GM18951 (cell line): ENCODE measurements around the gene PSPN.

Experiments used
- POLR2A ChIP-seq: IDR thresholded peaks from 4 replicates; pipeline ENCODE4 v1.6.1; 2011; ENCODE audit warnings: mild to moderate bottlenecking; ENCODE audit not compliant: insufficient read length, insufficient read depth; ENCODE audit errors: extremely low read depth
- in situ Hi-C: fragments of 300-500 bp; cut with MboI; formaldehyde crosslinking; loops from one replicate; pipeline ENCODE4 v1.12.0; 2022; ENCODE audit warnings: low sequenced_read_pairs, mixed read lengths, inconsistent platforms; ENCODE audit not compliant: unreplicated experiment

The PSPN gene

GRCh38 chr19:6393983-6394412, 18.3 kb upstream of the PSPN start:
- in situ Hi-C loops = no loop called here
- no peak for TF ChIP-seq POLR2A

GRCh38 chr19:6393074-6393982, 17.6 kb upstream of the PSPN start, which contains the start of gene GTF2F1:
Gene GTF2F1 (minus strand): TSS chr19:6393164. CDS start chr19:6392995, 169 bp downstream.
- in situ Hi-C loops = no loop called here

GRCh38 chr19:6392221-6393073, 16.7 kb upstream of the PSPN start:
- in situ Hi-C loops = no loop called here

More at GRCh38 chr19:6393074-6393982, 17.6 kb upstream of the PSPN start, which contains the start of gene GTF2F1:
- TF ChIP-seq POLR2A = peak; percentile 61

DNA sequence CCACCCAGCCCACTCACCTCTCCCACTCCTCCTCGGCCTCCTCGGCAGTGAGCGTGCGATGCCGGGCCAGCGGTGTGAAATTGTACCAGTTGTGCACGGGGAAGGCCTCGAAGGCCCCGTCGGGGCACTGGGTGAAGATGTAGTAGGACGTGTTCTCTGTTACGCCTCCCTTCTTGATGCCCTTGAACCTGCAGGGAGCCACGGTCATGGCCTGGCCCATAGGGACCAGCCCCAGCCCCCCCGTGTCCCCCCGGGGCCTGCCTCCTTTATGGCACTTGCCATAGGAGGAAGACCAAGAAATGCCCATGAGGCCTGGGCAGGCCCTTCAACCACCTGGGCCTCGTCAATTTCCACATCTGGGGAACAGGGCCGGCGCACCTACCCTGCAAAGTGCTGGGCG, 11.6 kb upstream of the PSPN start:
- in situ Hi-C loops = no loop called here
- TF ChIP-seq POLR2A = no peak

More at GRCh38 chr19:6392221-6393073, 16.7 kb upstream of the PSPN start:
- TF ChIP-seq POLR2A = no peak

GRCh38 chr19:6384381-6384780, 8.6 kb upstream of the PSPN start:
- no peak for TF ChIP-seq POLR2A
- in situ Hi-C loops = no loop called here

GRCh38 chr19:6383188-6383587, 7.5 kb upstream of the PSPN start:
- in situ Hi-C loops = no loop called here
- no peak for TF ChIP-seq POLR2A

DNA sequence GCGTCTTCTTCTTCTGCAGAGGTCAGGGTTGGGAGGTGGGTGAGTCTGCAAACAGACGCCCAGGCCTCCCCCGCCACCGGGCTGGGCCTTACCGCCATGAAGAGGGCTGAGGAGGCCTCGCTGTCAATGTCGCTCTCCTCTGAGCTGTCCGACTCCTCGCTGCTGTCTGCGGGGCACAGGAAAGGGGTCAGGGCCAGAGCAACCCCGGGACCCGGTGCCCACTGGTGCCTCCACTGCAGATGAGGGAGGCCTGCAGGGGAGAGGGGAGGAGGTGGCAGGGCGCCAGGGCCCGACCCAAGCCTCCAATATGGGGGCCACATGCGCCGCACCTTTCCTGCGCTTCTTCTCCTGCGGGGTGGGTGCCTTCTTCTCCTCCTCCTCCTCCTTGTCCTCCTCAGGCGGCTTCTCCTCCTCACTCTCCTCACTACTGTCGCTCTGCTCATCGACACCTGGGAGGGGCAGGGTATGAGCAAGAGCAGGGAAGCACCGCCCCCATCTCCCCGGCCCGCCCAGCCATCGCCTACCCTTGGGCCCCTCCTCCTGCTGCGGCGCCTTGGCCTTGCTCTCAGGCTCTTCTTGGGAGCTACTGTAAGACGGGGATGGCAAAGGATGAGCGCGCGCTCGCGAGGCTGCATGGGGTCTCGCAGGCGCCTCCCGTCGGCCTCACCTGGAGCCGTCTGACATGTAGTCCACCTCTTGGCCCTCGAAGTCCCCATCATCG, 5.5 kb upstream of the PSPN start:
- in situ Hi-C loops = no loop called here
- TF ChIP-seq POLR2A = no peak

- no peak for TF ChIP-seq POLR2A
- in situ Hi-C loops = no loop called here
Observed at GRCh38 chr19:6379744-6380143, 4.0 kb upstream of the PSPN start.

- in situ Hi-C loops = no loop called here
- no peak for TF ChIP-seq POLR2A
Observed at GRCh38 chr19:6378486-6378885, 2.8 kb upstream of the PSPN start.

- in situ Hi-C loops = no loop called here
- no peak for TF ChIP-seq POLR2A
Observed at GRCh38 chr19:6378041-6378440, 2.3 kb upstream of the PSPN start.

DNA sequence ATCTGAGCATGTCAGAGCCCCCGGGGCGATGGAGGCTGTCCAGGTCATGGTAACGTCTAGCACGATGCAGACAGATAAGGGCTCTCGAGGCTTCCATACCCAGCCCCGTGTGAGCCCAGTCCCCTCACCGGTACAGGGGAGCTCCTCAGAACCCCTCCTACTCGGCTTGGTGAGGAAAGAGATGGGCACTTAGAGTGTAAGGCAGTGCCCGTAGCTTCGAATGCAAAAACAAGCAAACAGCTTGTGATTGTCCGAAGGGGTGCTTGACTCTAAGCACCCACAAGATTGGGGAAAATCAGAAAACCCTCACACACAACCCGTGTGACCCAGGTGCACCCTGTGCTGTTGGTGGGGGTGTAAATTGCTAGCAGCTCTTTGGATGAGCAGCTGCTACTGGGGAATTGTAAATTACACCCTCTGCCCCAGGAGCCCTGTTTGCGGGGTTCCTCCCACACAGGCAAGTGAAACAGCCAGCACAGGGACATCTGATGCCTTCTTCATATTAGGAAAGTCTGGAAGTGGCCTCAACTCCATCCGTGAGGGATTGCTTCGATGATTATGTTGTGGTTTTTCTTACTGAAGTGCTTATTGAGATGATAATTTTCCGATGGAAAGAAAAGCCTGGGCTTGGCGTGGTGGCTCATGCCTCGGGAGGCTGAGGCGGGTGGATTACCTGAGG, 918 bp upstream of the PSPN start:
- no peak for TF ChIP-seq POLR2A
- in situ Hi-C loops = no loop called here

DNA sequence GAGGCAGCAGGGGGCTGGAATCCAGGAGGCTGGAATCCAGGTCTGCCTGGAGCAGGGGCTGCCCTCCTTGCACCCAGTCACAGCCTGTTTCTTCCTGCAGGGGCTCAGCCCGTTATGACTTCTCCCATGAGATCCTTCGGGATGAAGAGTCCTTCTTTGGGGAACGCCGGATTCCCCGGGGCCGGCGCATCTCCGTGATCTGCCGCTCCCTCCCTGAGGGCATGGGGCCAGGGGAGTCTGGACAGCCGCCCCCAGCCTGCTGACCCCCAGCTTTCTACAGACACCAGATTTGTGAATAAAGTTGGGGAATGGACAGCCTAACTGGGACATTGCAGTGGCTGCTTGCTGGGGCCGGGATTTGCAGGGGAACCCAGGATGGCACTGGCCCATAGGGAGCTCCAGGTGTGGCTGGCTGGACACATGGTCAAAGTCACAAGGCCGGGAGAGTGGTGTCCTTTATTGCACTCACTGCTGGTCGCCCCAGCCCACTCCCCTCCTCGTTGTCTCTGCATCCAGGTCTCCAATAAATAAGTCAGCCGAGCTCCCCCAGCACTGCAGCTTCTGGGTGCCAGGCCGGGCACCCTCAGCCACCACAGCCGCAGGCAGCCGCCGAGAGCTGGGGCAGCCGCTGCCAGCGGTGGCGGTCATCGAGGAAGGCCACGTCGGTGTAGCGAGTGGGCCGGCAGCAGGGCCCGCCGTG, 872 bp downstream of the PSPN start:
- no peak for TF ChIP-seq POLR2A
- in situ Hi-C loops = no loop called here
